Activated naive CD8-positive, alpha-beta T cell treated with anti-CD3 and anti-CD28 coated beads for 36 hours (primary cell): ENCODE results near the gene CORO2A. TPM values are rescaled to one million over a fixed set of nuclear protein-coding genes. Genes with fewer than 3 reads are reported as not detected.
"Not testable (repeated sequence)": the region's sequence is repeated elsewhere in the genome, so short reads cannot be mapped to it uniquely, and the experiment has no call there.

Experiments used
- DNase-seq: peaks from one replicate; pipeline ENCODE4 v3.0.0; 2021
- H3K27ac Mint-ChIP-seq: one replicate; pipeline ENCODE4 v1.8.0; 2022; ENCODE audit warnings: mild to moderate bottlenecking, moderate library complexity, mixed read lengths
- H3K27me3 Mint-ChIP-seq: one replicate; pipeline ENCODE4 v1.8.0; 2022; ENCODE audit warnings: mild to moderate bottlenecking, mixed read lengths
- H3K36me3 Mint-ChIP-seq: one replicate; pipeline ENCODE4 v1.8.0; 2021; ENCODE audit warnings: mild to moderate bottlenecking, mixed read lengths
- H3K4me1 Mint-ChIP-seq: one replicate; pipeline ENCODE4 v1.8.0; 2021; ENCODE audit warnings: mixed read lengths
- H3K4me3 Mint-ChIP-seq: one replicate; pipeline ENCODE4 v1.8.0; 2022; ENCODE audit warnings: mild to moderate bottlenecking, moderate library complexity, mixed read lengths
- H3K9me3 Mint-ChIP-seq: one replicate; pipeline ENCODE4 v1.8.0; 2022; ENCODE audit warnings: mixed read lengths
- total RNA-seq, 2 experiments: library from RNA; stranded (reverse); gene quantifications; one replicate each; pipeline ENCODE4 v1.2.3, GENCODE V29; 2021

Gene CORO2A
- total RNA-seq, 2 experiments from 2014 or later = 8.2 TPM

DNA sequence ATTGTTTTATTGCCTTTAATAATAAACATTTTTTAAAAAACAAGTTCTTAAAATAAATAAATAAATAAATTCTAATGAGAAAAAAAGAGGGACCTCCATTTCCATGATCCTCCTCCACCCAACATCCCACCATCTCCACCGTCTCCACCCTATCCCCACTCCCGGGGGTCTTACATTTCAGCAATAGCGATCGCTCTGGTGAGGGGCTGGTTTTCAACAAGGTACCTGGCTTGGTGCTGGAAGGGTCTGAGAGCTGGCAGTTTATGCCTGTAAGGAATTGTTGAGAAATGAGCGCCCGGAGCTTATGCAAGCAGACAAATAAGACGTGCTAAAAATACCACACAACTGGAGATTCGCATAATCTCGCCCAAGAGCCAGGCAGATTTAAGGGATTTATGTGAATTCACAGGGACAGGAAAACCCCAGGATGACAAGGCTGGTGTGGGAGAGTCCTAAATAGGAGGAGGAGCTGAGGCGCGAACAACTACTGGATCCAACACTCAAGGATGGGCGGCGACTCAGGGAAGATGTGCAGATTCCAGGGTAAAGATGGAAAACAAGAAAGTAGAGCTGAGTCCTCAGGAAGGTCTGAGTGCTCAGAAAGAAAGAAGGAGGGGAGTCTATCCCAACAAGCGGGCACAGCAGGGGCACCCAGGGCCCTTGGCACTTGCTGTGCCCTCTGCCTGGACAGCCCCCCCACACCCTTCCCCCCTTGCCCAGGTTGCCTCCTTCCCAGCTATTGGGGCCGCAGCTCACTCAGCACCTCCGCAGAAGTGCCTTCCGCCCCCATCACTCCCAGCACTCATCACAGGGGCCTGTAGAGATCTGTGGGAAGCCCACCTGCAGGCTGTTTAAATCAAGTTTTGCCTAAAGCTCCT is 100.5 kb downstream of the CORO2A start:
- Mint-ChIP-seq H3K36me3 (peaks cover 13% of the 10 kb centered on the region), H3K27me3 (no peaks in the 10 kb centered on the region), H3K9me3 (no peaks in the 10 kb centered on the region), H3K4me3 (no peak overlapping the region), H3K4me1 (no peaks in the 10 kb centered on the region), H3K27ac (no peak overlapping the region)
- DNase-seq = no peak

DNA sequence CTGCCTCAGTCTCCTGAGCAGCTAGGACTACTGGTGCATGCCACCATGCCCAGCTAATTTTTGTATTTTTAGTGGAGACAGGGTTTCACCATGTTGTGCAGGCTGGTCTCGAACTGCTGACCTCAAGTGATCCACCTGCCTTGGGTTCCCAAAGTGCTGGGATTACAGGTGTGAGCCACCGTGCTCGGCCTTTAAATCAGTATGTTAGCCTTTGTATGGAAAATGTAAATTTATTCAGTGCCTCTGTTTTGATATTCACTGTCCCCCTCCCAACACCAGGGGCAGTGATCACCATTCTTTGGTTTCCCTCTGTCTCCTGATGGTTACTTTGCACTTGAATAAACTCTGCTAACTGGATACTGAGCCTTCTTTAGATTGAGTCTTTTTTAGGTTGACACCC is 101.8 kb downstream of the CORO2A start:
- H3K4me1 Mint-ChIP-seq, H3K9me3 Mint-ChIP-seq, H3K27me3 Mint-ChIP-seq, H3K4me3 Mint-ChIP-seq, DNase-seq, H3K27ac Mint-ChIP-seq: not testable (repeated sequence)
- peaks cover 15% of the 10 kb centered on the region for H3K36me3 Mint-ChIP-seq

DNA sequence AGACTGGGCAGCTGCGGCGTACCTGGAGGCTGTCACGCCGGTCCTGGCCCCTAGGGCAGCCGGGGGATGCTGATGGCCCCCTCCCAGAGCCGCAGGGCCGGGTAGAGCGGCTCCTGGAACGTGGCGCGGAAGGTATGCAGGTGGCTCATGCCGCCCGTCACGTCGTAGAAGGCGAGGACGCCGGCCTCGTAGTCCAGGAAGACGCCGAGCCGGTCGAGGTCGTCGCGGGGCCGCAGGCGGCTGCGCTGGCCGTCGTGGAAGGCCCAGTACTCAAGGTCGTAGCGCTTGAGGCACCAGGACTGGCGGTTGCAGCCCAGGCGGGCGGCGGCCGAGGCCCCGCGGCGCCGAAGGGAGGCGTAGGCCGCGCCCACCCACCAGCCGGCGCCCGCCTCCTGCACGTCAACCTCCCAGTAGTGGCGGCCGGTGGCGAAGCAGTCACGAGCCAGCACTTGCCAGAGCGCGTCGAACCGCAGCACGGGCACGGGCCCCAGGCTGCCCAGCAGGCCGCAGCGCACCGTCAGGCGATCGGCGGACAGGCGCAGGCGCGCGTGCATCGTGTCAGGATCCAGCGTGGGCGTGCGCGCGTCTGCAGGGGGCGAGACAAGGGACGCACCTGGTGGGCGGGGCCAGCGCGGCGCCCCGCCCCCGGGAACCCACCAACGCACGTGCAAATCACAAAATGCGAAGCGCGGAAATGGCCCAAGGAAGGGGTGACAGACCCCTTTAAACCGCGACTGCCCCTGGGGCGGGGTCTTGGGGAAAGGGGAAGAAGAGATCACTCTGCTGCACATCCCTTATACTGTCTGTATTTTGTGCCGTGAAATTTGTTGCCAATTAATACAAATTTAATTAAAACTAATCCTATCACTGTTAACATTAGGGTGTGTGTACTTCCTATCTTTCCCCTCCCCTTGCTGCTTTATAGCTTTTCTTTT is 104.8 kb downstream of the CORO2A start:
- H3K9me3 Mint-ChIP-seq = no peaks in the 10 kb centered on the region
- H3K36me3 Mint-ChIP-seq = peaks cover 23% of the 10 kb centered on the region
- no peak overlapping the region for H3K4me3 Mint-ChIP-seq
- peak; percentile 30 for DNase-seq
- H3K4me1 Mint-ChIP-seq = peaks cover 11% of the 10 kb centered on the region
- H3K27me3 Mint-ChIP-seq = no peaks in the 10 kb centered on the region
- H3K27ac Mint-ChIP-seq = no peak overlapping the region

DNA sequence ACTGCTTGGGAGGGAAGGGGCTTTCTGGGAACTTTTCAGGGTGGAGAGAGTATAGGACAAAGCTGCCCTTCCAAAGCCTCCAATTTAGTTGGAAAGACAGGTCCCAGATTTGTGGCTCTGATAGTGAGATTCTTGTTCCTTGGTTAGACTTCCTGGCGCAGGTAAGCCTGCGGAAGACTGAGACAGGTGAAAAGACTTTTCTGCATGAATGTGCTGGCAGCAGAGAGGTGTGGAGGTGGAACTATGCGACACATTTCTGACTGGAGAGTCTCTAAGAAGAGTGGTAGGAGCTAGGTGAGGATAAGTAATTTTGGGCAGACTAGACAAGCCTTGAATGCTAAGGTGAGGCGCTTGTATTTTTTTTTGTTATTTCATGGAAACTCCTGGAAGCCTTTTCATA is 106.0 kb downstream of the CORO2A start:
- Mint-ChIP-seq H3K4me1 (peaks cover 21% of the 10 kb centered on the region), H3K9me3 (no peaks in the 10 kb centered on the region), H3K27ac (peak overlapping the region; percentile 61), H3K4me3 (no peak overlapping the region), H3K27me3 (no peaks in the 10 kb centered on the region), H3K36me3 (peaks cover 31% of the 10 kb centered on the region)
- no peak for DNase-seq

DNA sequence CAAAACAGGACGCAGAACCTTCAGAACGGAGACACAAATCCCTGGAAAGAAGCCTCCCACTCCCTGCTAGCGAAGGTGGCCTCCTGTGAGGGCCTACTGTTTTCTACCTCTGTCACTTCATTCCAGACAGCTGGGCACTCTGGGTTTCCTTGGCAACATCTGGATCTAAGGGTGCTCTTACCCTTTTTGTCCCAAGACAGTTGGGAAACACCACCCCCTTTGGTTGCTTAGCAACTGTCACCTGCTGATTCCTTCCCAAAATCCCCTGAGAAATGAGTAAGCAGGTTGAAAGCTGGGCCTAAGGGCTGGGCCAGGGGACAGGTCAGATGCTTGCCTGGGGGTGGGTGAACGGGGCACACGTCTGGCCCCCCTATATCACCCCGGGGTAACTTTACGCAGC is 106.5 kb downstream of the CORO2A start:
- no peak for DNase-seq
- Mint-ChIP-seq H3K4me3 (no peak overlapping the region), H3K4me1 (peaks cover 26% of the 10 kb centered on the region), H3K36me3 (peaks cover 32% of the 10 kb centered on the region), H3K9me3 (no peaks in the 10 kb centered on the region), H3K27me3 (no peaks in the 10 kb centered on the region), H3K27ac (no peak overlapping the region)

DNA sequence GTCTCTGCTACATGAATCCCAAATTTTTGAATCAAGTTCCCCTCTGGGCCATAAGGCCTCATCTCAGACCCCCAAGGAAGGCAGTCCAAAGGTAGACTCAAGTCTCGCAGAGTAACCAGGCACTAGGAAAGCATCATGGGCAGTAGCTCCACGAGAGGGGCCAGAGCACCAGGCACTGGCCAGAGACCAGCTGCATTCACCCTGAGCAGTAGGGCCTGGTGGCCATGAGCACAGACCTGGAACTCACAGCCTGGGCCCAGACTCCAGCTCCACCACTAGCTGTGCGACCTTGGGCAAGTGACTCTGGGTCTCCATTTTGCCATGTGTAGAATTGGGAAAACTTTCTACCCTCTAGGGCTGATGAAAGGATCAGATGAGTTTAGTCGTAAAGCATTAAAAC is 107.4 kb downstream of the CORO2A start:
- no peaks in the 10 kb centered on the region for H3K9me3 Mint-ChIP-seq
- H3K36me3 Mint-ChIP-seq = peaks cover 31% of the 10 kb centered on the region
- H3K27ac Mint-ChIP-seq = no peak overlapping the region
- peaks cover 27% of the 10 kb centered on the region for H3K4me1 Mint-ChIP-seq
- DNase-seq = no peak
- no peaks in the 10 kb centered on the region for H3K27me3 Mint-ChIP-seq
- no peak overlapping the region for H3K4me3 Mint-ChIP-seq

DNA sequence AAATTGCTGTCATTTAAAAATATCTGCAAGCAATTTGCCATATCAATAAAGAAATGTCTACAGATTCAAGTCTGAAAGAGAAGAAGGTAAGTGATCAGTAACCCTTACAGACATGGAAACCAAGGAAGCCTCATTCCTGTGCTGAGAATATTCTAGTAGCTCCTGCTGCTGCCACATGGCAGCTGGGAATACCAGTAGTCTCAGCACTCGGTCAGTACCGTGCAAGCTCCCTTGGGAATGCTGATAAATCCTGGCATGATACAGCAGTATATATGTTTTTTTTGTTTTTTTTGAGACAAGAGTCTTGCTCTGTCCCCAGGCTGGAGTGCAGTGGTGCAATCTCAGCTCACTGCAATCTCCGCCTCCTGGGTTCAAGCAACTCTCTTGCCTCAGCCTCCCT is 108.0 kb downstream of the CORO2A start:
- Mint-ChIP-seq H3K27ac (no peak overlapping the region), H3K27me3 (no peaks in the 10 kb centered on the region), H3K4me3 (no peak overlapping the region), H3K36me3 (peaks cover 32% of the 10 kb centered on the region), H3K4me1 (peaks cover 27% of the 10 kb centered on the region), H3K9me3 (no peaks in the 10 kb centered on the region)
- DNase-seq = no peak

DNA sequence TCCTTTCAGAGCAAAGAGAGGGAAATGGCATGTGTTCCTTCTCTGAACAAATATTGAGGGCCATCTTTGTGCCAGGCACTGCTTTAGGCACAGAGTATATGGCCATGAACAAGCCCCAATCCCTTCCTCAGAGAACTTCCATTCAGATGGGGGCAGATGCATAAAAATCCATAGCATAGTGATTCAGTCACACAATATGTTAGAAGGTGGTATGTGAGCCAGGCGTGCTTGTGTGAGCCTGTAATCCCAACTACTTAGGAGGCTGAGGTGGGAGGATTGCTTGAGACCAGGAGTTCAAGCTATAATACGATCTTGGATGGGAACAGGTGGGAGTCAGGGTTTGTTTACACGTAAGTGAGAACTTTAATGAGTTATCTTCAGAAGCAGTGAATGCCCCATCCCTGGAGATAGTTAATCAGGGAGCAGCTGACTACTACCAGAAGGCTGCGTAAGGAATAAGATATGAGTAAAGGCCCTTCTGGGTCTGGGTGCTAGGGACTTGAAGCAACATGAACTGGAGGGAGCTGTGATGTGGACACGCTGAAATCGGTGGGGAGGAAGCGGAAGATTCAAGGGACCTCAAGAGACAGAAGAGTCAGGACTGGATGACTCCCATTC is 108.8 kb downstream of the CORO2A start:
- no peak overlapping the region for H3K4me3 Mint-ChIP-seq
- H3K4me1 Mint-ChIP-seq = peaks cover 27% of the 10 kb centered on the region
- no peaks in the 10 kb centered on the region for H3K9me3 Mint-ChIP-seq
- H3K36me3 Mint-ChIP-seq = peaks cover 31% of the 10 kb centered on the region
- H3K27ac Mint-ChIP-seq = peak overlapping the region; percentile 66
- no peaks in the 10 kb centered on the region for H3K27me3 Mint-ChIP-seq
- DNase-seq = no peak

DNA sequence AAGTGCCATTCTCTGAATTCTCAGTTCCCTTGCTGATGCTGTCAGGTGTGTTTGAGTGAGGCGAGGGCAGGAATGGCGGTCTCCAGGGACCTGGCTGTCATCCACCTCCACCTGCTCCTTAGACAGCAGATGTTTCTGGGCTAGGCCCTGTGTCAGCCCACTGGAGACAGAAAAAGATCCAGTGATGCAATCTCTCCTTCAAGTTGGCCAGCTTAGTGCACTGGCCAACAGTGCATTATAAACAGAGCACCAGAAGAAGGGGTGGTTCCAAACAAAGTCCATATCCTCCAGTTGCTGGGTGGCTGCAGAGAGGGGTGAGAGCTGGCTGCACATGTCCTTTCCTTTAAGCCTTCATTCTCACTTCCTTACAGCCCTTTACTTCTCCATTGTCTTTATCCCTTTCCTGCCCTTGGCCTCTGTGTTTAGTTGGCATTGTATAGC is 109.4 kb downstream of the CORO2A start:
- Mint-ChIP-seq H3K9me3 (no peaks in the 10 kb centered on the region), H3K36me3 (peaks cover 33% of the 10 kb centered on the region), H3K4me1 (peaks cover 27% of the 10 kb centered on the region), H3K27me3 (no peaks in the 10 kb centered on the region), H3K4me3 (no peak overlapping the region), H3K27ac (peak overlapping the region; percentile 73)
- no peak for DNase-seq

DNA sequence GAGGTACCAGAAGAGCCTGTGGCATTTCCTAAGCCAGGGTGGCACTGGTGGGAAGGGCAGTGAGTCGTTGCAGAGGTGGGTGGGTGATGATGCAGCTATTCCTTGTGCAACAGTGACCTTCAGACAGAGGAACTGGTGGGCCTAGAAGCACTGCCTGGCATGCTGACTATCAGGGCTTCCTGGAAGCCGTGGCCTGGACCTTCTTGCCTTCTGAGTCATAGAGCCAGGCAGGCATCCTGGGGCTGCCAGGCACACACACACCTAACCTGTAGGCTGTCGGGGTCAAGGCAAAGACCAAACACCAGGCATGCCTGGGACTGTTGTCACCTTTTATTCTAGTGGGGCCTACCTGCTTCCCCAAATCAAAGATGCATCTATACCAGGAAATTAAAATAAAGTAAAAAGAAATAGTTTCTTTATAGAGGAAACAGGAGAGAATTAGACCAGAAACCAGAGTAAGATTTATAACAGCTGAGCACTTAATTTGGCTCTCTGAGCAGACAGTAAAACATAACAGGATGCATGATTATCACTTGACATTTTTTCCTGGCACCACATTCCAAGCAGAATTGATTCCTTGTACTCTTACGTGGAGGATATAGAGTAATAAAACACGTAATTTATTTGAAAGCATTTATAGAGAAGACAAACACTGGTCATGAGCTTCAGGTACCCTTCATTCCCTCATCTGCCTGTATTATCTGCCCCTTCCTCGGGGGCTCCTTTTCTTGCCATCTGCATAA is 110.8 kb downstream of the CORO2A start:
- Mint-ChIP-seq H3K36me3 (peaks cover 38% of the 10 kb centered on the region), H3K4me1 (peaks cover 32% of the 10 kb centered on the region), H3K27ac (peak overlapping the region; percentile 75), H3K27me3 (no peaks in the 10 kb centered on the region), H3K4me3 (no peak overlapping the region), H3K9me3 (no peaks in the 10 kb centered on the region)
- DNase-seq = peak; percentile 41

DNA sequence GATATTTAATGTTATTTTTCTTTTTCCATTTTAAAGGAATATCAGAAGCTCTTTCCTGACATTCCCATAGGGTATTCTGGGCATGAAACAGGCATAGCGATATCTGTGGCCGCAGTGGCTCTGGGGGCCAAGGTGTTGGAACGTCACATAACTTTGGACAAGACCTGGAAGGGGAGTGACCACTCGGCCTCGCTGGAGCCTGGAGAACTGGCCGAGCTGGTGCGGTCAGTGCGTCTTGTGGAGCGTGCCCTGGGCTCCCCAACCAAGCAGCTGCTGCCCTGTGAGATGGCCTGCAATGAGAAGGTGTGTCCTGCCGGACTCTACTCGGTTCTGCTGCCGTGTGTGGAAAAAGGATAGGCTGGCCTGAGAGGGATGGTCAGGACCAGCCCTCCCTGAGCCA is 111.7 kb downstream of the CORO2A start:
- Mint-ChIP-seq H3K4me3 (no peak overlapping the region), H3K4me1 (peaks cover 40% of the 10 kb centered on the region), H3K9me3 (no peaks in the 10 kb centered on the region), H3K27ac (peak overlapping the region; percentile 75), H3K36me3 (peaks cover 36% of the 10 kb centered on the region), H3K27me3 (no peaks in the 10 kb centered on the region)
- no peak for DNase-seq

DNA sequence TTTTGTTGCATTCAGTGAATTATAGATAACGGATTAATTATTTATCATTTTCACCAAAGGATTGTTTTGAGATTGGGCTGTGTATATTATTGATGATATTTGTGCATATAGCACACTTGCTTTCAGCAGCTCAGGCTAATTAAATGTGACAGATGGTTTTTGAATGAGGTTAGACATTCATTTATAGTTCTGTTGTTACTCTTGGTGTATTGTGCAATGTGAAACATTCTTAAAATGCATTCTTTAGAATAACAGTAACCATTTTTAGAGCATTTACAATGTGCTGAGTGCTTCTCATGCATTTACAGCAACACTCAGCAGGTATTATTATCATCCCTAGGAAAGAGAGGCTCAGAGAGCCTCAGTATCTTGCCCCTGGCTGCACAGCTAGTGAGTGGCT is 112.1 kb downstream of the CORO2A start:
- Mint-ChIP-seq H3K27ac (no peak overlapping the region), H3K27me3 (no peaks in the 10 kb centered on the region), H3K4me1 (peaks cover 41% of the 10 kb centered on the region), H3K9me3 (no peaks in the 10 kb centered on the region), H3K36me3 (peaks cover 36% of the 10 kb centered on the region), H3K4me3 (no peak overlapping the region)
- DNase-seq = no peak

DNA sequence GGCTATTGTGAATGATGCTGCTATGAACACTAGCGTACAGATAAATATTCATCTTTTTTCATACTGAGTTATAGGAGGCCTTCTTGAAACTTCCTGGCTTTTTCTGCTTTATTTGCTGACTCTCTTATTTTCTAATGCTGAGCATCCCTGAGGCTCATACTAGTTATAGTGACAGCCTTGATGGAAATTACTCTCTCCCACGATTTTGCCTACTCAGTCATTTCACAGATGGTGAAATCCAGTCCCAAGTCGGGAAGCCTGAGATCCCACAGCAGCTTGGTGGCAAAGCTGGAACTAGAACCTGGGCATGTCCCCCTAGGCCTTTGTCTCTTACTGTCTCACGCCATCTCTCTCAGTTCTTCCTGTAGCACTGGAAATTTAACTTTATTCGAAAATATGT is 113.5 kb downstream of the CORO2A start:
- no peak for DNase-seq
- H3K4me3 Mint-ChIP-seq = no peak overlapping the region
- H3K9me3 Mint-ChIP-seq = no peaks in the 10 kb centered on the region
- peaks cover 28% of the 10 kb centered on the region for H3K36me3 Mint-ChIP-seq
- H3K27ac Mint-ChIP-seq = peak overlapping the region; percentile 17
- no peaks in the 10 kb centered on the region for H3K27me3 Mint-ChIP-seq
- peaks cover 52% of the 10 kb centered on the region for H3K4me1 Mint-ChIP-seq

DNA sequence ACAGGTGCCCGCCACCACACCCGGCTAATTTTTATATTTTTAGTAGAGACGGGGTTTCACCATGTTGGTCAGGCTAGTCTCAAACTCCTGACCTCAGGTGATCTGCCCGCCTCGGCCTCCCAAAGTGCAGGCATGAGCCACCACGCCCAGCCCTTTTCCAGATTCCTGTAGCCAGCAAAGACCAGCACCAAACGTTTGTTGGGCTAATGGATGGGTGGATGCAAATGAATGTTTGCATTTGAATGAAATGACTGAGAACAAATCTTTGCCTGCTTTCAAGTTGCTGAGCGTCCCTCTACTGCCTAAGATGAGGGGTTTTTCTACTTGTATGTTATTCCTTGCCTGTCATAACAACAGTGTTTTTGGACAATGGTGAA is 115.9 kb downstream of the CORO2A start:
- not testable (repeated sequence) for H3K27me3 Mint-ChIP-seq, DNase-seq, H3K9me3 Mint-ChIP-seq
- Mint-ChIP-seq H3K27ac (peak overlapping the region; percentile 83), H3K4me1 (peaks cover 35% of the 10 kb centered on the region), H3K4me3 (peak overlapping the region; percentile 7), H3K36me3 (peaks cover 14% of the 10 kb centered on the region)
